Neural cell (in vitro differentiated cells): ENCODE data around the gene RAB40C. TPM values are rescaled to one million over a fixed set of nuclear protein-coding genes. Genes with fewer than 3 reads are reported as not detected.

ENCODE experiments used
- H2AFZ ChIP-seq: fragments of 200-600, 300-800 bp; sonication (generic), shearing (Covaris generic); 2 replicates; pipeline ENCODE4 v1.6.0; 2014; ENCODE audit warnings: low read depth, mild to moderate bottlenecking, antibody characterized with exemption, low read length, moderate library complexity
- H3F3A ChIP-seq: fragments of 200-600 bp; shearing (Covaris generic); 2 replicates; pipeline ENCODE4 v1.6.1; 2016; ENCODE audit warnings: mild to moderate bottlenecking, moderate library complexity, mixed read lengths, antibody characterized with exemption, low read length; ENCODE audit not compliant: insufficient read depth, poor library complexity, severe bottlenecking
- H3K27ac ChIP-seq: fragments of 200-600, 300-800 bp; sonication (generic), shearing (Covaris generic); 2 replicates; pipeline ENCODE4 v1.5.1; 2014; ENCODE audit warnings: mild to moderate bottlenecking, low read length, moderate library complexity
- H3K27me3 ChIP-seq: fragments of 300-800, 200-600 bp; sonication (generic), shearing (Covaris generic); 2 replicates; pipeline ENCODE4 v1.6.0; 2014; ENCODE audit warnings: mild to moderate bottlenecking, low read depth, low read length, moderate library complexity; ENCODE audit not compliant: insufficient read depth
- H3K36me3 ChIP-seq: fragments of 300-800, 200-600 bp; sonication (generic), shearing (Covaris generic); 2 replicates; pipeline ENCODE4 v1.5.1; 2014; ENCODE audit warnings: mild to moderate bottlenecking, antibody characterized with exemption, low read length, moderate library complexity; ENCODE audit not compliant: insufficient read depth
- H3K4me2 ChIP-seq: fragments of 300-800, 200-600 bp; sonication (generic), shearing (Covaris generic); 2 replicates; pipeline ENCODE4 v1.6.0; 2014; ENCODE audit warnings: mild to moderate bottlenecking, low read length
- H3K4me3 ChIP-seq: fragments of 300-800, 200-600 bp; sonication (generic), shearing (Covaris generic); 2 replicates; pipeline ENCODE4 v1.5.1; 2014; ENCODE audit warnings: mild to moderate bottlenecking, low read length, moderate library complexity
- H3K79me2 ChIP-seq: fragments of 200-600 bp; shearing (Covaris generic); replicated peaks from 2 replicates; pipeline ENCODE4 v1.6.0; 2014; ENCODE audit warnings: mild to moderate bottlenecking, low read length, moderate library complexity; ENCODE audit not compliant: insufficient read depth
- H3K9ac ChIP-seq: fragments of 300-800, 200-600 bp; sonication (generic), shearing (Covaris generic); 2 replicates; pipeline ENCODE4 v1.6.1; 2016; ENCODE audit warnings: mild to moderate bottlenecking, low read length, mixed read lengths
- H3K9me2 ChIP-seq: fragments of 200-600 bp; shearing (Covaris generic); 2 replicates; pipeline ENCODE4 v1.6.1; 2016; ENCODE audit warnings: mild to moderate bottlenecking, low read length, mixed read lengths; ENCODE audit not compliant: insufficient read depth
- H3K9me3 ChIP-seq: fragments of 200-600, 300-800 bp; sonication (generic), shearing (Covaris generic); 2 replicates; pipeline ENCODE4 v1.6.1; 2016; ENCODE audit warnings: mild to moderate bottlenecking, mixed run types, low read length, moderate library complexity, mixed read lengths
- H4K20me1 ChIP-seq: fragments of 200-600 bp; shearing (Covaris generic); 2 replicates; pipeline ENCODE4 v1.6.1; 2016; ENCODE audit warnings: mild to moderate bottlenecking, mixed run types; ENCODE audit not compliant: insufficient read depth
- CTCF ChIP-seq: fragments of 450-650 bp; IDR thresholded peaks from 2 replicates; pipeline ENCODE4 v1.5.1; 2014; ENCODE audit warnings: antibody characterized with exemption, mild to moderate bottlenecking, moderate library complexity; ENCODE audit not compliant: poor library complexity, severe bottlenecking
- EP300 ChIP-seq: fragments of 450-650 bp; conservative IDR thresholded peaks from 2 replicates; pipeline ENCODE4 v1.6.1; 2014; ENCODE audit warnings: antibody characterized with exemption, mild to moderate bottlenecking, moderate library complexity; ENCODE audit not compliant: poor library complexity, severe bottlenecking
- EZH2 ChIP-seq: fragments of 200-600, 300-800 bp; shearing (Covaris generic), sonication (generic); IDR thresholded peaks from 2 replicates; pipeline ENCODE4 v1.6.1; 2014; ENCODE audit warnings: antibody characterized with exemption, low read length, borderline replicate concordance, mild to moderate bottlenecking; ENCODE audit not compliant: insufficient read depth, poor library complexity, severe bottlenecking
- MXI1 ChIP-seq: fragments of 450-650 bp; conservative IDR thresholded peaks from 2 replicates; pipeline ENCODE4 v1.6.1; 2014; ENCODE audit warnings: antibody characterized with exemption, mild to moderate bottlenecking; ENCODE audit not compliant: poor library complexity, severe bottlenecking
- POLR2AphosphoS5 ChIP-seq: IDR thresholded peaks from 2 replicates; pipeline ENCODE4 v1.6.1; 2012
- RAD21 ChIP-seq: fragments of 450-650 bp; conservative IDR thresholded peaks from 2 replicates; pipeline ENCODE4 v1.6.1; 2014; ENCODE audit warnings: antibody characterized with exemption, mild to moderate bottlenecking, moderate library complexity
- REST ChIP-seq: IDR thresholded peaks from 2 replicates; pipeline ENCODE4 v1.6.1; 2012; ENCODE audit warnings: borderline replicate concordance
- SMC3 ChIP-seq: fragments of 450-650 bp; conservative IDR thresholded peaks from 2 replicates; pipeline ENCODE4 v1.6.1; 2014; ENCODE audit warnings: antibody characterized with exemption, mild to moderate bottlenecking, moderate library complexity; ENCODE audit not compliant: poor library complexity
- TAF1 ChIP-seq: IDR thresholded peaks from 2 replicates; pipeline ENCODE4 v1.6.1; 2012; ENCODE audit warnings: low read depth
- polyA plus RNA-seq: library from polyadenylated mRNA; depleted of rRNA; stranded (reverse); fragments of >200 nt; gene quantifications from 2 replicates; pipeline ENCODE4 v1.2.3, GENCODE V29; 2014

Gene RAB40C
- polyA plus RNA-seq, 1 donor from 2014 or later: 40.7 TPM

- no peak overlapping the region for H3K9ac ChIP-seq
- H4K20me1 ChIP-seq: no peaks in the 10 kb centered on the region
- no peak overlapping the region for H3K4me2 ChIP-seq
- no peak overlapping the region for H3K4me3 ChIP-seq
- H2AFZ ChIP-seq: no peak overlapping the region
- H3K27ac ChIP-seq: no peak overlapping the region
- no peaks in the 10 kb centered on the region for H3K27me3 ChIP-seq
- H3K9me2 ChIP-seq: no peaks in the 10 kb centered on the region
- H3K79me2 ChIP-seq: no peaks in the 10 kb centered on the region
- H3K9me3 ChIP-seq: no peaks in the 10 kb centered on the region
- TF ChIP-seq TAF1: no peak
- TF ChIP-seq SMC3: no peak
- no peak for TF ChIP-seq EZH2
- TF ChIP-seq RAD21: no peak
- TF ChIP-seq POLR2AphosphoS5: no peak
- no peak for TF ChIP-seq CTCF
- TF ChIP-seq EP300: no peak
- no peak for TF ChIP-seq MXI1
- no peak for TF ChIP-seq REST
- no peaks in the 10 kb centered on the region for H3K36me3 ChIP-seq
- no peaks in the 10 kb centered on the region for H3F3A ChIP-seq
Measured at GRCh38 chr16:578232-578869, 11.5 kb upstream of the RAB40C start.

- Histone ChIP-seq H3K27ac (no peak overlapping the region), H3K9me2 (no peaks in the 10 kb centered on the region), H3K4me3 (no peak overlapping the region), H4K20me1 (no peaks in the 10 kb centered on the region), H3K9ac (no peak overlapping the region), H3K27me3 (no peaks in the 10 kb centered on the region), H3K79me2 (no peaks in the 10 kb centered on the region), H3K9me3 (no peaks in the 10 kb centered on the region), H3K4me2 (no peak overlapping the region), H2AFZ (no peak overlapping the region), H3F3A (no peaks in the 10 kb centered on the region), H3K36me3 (no peaks in the 10 kb centered on the region)
- TF ChIP-seq EP300 (no peak), POLR2AphosphoS5 (no peak), EZH2 (no peak), CTCF (peak; percentile 40), RAD21 (peak; percentile 14), TAF1 (no peak), REST (no peak), SMC3 (no peak), MXI1 (no peak)
Measured at GRCh38 chr16:578870-579405, 10.9 kb upstream of the RAB40C start.
